Activated CD4-positive, CD25-positive, alpha-beta regulatory T cell treated with anti-CD3 and anti-CD28 coated beads, Interleukin-2, amount 50 U/mL, for 72 hours (primary cell): ENCODE data around the gene NOL3.
A peak's percentile ranks its signal among the peaks of the same experiment; 100 is the strongest.
"Not testable (repeated sequence)": the region's sequence is repeated elsewhere in the genome, so short reads cannot be mapped to it uniquely, and the experiment has no call there.

ENCODE experiments used
- DNase-seq: peaks from one replicate; pipeline ENCODE4 v3.0.0; 2021

The NOL3 gene

GRCh38 chr16:67170168-67170948, at the start of gene NOL3:
TSS of gene NOL3 (plus strand) at chr16:67170538.
- no peak for DNase-seq

GRCh38 chr16:67122799-67123198, 47.5 kb upstream of the NOL3 start:
- not testable (repeated sequence) for DNase-seq

DNA sequence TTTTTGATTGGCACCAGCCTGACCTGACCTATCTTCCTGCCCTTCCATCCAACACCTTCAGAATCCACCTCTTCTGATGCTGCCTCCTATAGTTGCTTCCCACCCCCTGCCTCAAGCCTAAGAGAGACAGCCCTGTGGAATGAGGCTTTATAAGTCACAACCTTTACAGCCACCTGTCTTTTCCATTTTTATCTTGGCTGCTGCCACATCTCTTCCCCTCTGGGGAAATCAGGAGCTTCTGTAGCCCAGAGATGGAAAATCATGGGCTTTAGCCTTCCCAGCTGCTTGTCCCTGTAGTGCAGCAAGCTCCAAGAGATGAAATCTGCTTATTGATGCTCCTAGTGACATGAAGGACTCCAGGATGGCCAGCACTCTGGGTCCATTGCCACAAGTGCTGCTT, 41.9 kb upstream of the NOL3 start:
- DNase-seq = no peak

- no peak for DNase-seq
These were observed 41.5 kb upstream of the NOL3 start for GRCh38 chr16:67128887-67129286.

DNA sequence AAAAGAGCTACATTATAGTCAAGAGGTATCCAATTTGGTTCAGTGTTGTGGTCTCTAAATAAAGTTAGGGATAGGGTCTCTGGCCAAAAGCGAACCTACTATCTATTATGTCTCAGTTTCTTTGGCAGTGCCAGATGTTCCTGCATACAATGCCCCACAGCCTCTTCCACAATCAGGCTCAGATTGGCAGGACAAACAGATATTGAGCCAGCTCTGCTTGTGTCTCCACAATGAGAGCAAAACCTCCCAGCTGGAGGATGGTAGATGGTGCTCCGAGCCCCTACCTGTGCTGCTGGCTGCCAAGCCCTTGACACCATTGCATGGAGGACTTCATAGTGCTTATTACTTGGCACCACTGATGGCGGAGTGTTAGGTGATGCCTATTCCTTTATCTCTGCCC, 40.9 kb upstream of the NOL3 start:
- no peak for DNase-seq

DNA sequence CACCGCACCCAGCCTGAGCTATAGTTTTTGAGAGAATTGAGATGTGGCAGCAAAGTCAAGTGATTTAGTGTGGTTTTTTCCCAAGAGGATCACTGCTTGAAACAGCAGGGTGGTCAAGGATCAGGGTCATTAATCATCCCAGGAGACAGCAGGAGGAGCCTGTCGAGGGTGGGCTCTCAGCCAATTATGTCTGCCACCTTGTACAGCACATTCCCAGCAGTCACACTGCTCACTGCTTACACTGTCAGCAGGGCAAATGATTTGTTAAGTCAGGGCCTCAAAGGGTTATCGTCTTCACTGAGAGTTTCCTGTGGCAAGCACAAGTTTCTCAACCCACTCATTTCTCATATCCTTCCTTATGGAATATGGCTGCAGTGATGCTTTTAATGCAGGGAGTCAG, 32.7 kb upstream of the NOL3 start:
- DNase-seq = no peak

GRCh38 chr16:67141391-67141790, 28.9 kb upstream of the NOL3 start:
- no peak for DNase-seq

DNA sequence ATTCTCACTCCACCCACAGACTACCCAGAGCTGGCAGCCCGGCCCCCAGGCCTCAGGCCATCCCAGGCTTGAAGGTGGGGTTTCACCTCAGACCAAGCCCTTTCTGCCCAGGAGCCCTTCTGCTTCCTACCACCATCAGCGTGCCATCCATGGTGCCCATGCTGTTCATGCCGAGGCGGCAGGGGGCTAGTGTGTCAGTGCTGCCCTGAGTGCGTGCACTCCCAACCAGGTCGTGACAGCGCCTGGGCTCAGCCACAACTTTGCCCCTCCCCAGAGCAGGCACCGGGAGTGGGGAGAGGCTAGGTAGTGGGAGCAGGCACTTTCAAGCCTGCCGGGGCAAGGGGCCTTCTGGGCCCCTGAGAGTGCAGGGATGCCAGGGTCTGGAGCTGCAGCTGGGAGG, 28.0 kb upstream of the NOL3 start:
- DNase-seq = no peak

DNA sequence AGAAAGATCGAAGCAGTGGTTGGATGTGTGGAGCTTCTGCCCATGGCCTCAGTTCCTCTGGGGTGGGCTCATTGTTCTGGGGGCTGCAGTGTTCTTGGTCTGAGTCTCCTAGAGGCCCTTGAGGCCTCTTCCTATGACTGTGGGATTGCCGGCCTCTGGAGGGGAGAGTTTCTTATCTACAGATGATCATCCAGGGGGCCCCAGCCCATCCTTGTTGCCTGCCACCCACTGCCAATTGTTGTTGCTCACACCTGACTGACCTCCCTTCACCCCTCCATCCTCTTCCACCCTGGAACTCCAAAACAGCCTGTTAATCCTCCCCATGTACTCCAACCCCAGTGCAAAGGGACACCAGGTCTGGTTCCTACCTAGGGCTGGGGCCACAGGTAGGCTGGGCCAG, 25.4 kb upstream of the NOL3 start:
- DNase-seq = no peak

DNA sequence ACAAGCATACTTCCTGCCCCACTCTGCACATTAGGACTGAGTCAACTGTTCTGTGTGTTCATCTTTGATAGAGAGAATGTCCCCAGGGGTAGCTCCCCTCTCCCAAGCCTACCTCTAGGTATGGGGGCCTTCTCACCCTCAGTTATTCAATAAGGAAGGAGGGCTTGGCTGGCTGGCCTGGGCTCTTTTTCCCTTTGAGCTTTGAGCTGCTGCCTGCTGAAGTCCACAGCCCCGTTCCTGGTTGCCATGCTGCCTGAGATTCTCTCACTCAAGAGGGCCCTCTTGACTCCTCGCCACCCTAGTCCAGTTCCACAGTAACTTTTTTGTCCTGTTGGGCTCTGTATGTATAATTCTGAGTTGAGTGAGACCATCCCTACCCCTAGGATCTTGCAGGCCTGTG, 24.6 kb upstream of the NOL3 start:
- DNase-seq = no peak

DNA sequence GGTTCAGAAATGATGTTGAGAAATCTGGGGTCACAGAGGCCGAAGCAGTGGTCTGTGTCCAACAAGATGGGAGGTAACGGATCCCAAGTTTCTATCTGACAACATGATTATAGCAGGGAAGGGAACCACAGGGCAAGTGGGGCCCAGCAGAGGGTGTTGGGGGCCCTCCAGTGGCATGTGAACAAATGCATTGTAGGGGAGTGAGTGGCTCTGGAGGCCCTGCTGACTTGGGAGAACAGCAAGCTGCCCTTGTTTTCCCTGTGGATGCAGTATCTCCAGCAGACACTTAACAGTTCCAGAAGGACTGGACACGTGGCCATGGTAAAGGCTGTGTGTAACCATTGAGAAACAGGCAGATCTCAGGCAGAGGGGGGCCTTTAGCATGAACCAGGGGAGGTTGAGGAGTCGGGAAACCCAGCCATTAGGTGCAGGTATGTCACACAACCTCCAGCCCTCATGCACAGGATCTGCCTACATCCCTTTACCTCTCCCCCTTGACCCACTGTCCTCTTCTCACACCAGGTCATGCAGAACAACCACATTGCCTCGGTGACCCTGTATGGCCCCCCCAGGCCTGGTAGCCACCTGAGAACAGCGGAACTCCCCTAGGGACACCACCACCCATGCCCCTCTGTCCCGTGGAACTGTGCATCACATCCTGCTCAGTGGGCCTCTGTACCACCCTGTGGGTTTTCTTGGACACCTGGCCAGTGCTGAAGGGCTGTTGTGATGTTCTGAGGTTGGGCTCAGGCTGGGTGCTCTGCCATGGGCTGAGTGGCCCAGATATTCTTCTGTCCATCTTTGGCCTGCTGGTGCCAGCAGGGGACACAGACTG, 23.6 kb upstream of the NOL3 start:
- DNase-seq = no peak

DNA sequence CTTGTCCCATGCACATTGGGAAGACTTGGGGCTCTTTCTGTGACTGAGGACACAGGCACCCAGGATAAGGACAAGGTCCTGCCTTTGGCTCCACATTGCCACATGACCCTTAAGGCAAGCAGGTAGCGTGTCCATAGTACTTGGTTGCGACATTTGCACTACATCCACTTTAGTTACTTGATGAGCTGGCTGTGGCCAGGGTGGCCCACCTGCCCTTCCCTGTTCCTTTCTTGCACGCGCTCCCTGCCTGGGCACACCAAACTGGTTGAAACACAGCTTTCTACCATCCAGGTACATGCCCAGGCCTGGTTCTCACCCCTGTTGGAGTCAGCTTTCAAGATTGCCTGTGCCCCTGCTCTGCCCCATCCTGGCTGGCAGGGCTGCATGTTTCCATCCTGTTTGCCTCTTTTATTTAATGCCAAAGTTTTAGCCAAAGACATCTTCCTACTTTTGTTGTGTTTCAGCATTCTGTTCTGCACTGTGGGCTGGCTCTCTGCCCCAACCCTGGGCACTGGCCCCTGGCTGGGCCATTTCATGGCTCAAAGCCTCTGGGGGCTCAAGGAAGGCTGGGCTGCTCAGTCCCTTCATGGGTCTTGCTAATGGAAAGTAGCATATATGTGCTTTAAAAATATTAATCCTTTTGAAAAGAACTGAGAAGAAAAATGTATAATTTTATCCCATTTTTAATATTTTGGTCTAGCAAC, 22.7 kb upstream of the NOL3 start:
- DNase-seq = no peak

DNA sequence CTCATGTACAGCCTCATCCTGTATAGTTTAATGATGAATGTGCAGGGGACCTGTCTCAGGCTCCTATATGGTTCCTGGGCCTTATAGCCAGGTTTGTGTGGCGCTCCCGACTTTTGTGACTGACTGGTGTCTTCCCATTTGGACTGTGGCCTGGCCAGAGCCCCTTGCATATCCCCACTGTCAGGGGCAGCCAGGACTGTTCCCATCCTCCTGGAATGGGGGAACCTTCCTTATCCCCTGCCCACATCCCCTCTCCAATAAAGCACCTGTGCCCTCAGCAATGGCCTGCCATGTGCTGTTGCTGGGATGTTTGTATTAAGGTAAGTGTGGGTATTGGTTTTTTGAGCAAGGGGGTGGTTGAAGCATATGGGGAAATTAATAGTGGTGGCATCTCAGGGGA, 22.1 kb upstream of the NOL3 start:
- DNase-seq = no peak

DNA sequence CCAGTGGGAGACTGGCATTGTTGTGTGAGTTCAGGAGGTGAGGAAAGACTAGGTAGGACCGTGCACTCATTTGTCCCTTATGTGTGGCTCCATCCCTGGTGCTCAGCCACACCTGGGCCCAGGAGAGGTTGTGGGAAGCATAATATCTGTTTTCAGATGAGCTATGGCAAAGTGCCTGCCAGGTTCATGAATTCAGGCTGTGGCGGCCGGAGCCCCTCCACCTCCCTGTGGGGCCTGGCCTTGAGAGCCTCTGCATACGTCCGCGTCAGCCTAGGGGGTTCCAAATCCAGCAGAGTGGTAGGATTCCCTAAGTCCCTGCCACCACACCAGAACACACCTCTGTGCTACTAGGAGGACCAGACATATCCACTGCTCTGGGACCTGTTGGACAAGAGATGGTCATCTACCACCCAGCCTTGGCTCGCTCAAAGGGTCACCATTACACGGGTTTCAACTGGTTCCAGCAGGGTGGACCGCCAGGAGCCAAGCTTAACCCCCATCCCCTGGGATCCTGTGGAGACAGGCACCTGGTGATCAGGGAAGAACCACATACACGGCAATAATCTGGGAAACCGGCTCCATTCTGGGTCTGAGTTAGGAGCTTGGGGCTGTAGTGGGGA, 21.6 kb upstream of the NOL3 start:
- DNase-seq = no peak

GRCh38 chr16:67149276-67150046, 20.9 kb upstream of the NOL3 start:
- DNase-seq = no peak

DNA sequence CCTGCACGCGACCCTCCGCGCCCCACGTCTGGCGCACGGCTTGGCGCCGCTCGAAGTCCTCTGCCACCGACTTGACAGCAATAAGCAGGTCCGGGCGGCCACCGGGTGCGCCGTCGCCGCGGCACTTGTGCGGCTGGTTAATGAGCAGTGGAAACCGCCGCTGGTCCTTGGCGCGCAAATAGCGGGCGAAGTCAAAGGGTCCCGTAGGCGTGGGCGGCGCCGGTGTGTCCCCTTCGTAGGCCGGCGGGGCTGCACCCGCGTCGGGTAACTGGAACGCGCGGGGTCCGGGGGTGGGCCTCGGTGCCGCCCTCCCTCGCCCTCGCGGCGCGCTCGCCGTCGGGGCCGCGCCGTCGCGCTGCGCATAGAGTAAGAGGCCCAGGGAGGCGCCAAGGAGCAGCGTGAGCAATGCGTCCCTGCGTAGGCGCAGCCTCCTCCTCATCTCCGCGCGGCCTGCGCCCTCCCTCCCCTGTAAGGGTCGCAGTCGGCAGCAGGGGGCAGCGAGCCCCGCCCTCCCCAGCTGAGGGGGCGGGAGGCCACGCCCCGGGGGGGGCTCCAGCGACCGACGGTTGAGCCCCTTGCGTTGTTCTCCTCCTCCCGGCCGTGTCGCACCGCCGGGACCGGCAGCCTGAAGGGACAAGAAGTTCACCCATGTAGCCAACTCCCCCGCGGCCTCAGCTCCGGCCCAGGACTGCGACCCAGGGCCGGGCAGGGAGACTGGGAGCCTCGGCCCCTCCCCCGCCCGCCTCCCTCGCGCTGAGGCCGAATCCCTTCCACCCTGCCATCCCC, 20.1 kb upstream of the NOL3 start:
- DNase-seq = peak; percentile 43

GRCh38 chr16:67150833-67151396, 19.4 kb upstream of the NOL3 start, which contains the start of gene B3GNT9:
TSS of gene B3GNT9 (minus strand) at chr16:67150998. CDS start at chr16:67150485, 513 bp downstream.
- DNase-seq = no peak

- no peak for DNase-seq
These were observed 18.8 kb upstream of the NOL3 start for GRCh38 chr16:67151431-67152097.

DNA sequence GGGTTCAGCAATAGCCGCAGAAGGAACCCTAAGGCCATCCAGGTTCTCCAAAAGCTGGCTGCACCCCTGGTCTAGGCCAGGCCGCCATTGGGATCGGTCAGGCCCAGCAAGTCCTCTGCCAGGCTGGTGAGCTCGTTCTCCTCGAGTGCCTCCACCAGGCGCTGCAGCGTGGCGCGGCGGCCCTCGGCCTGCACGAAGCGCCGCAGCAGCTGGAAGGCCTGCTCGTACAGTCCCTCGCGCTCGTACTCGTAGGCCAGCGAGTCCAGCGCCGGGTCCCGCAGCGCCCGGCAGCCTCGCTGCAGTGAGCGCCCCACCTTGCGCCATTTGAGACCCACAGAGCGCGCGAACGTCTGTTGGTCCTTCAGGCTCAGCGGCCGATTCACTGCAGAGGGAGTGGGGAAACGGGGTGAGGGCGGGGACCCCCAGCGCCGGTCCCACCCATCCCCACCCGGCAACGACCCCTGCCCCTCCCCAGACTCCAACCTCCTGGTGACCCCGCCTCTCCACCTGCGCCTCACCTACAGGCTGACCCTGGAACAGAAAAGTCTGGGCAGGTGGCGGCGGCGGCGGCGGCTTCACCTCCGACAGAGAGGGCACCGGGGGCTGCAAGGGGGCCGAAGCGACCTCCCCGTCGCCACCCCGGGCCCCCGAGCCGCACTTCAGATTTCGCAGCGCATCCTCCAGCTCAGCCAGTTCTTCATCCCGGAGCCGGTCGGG, 15.6 kb upstream of the NOL3 start:
- no peak for DNase-seq
